Stimulated activated CD4-positive, alpha-beta T cell treated with anti-CD3 and anti-CD28 coated beads, Interleukin-15, amount 100 ng/mL, for 48 hours (primary cell): ENCODE measurements around the gene GTPBP2.
"Not testable (repeated sequence)": the region's sequence is repeated elsewhere in the genome, so short reads cannot be mapped to it uniquely, and the experiment has no call there.

ENCODE experiments used
- DNase-seq, 2 donors: peaks; one replicate each; pipeline ENCODE4 v3.0.0-alpha.2; 2020; ENCODE audit warnings: low read depth in 2 of 2

The GTPBP2 gene

DNA sequence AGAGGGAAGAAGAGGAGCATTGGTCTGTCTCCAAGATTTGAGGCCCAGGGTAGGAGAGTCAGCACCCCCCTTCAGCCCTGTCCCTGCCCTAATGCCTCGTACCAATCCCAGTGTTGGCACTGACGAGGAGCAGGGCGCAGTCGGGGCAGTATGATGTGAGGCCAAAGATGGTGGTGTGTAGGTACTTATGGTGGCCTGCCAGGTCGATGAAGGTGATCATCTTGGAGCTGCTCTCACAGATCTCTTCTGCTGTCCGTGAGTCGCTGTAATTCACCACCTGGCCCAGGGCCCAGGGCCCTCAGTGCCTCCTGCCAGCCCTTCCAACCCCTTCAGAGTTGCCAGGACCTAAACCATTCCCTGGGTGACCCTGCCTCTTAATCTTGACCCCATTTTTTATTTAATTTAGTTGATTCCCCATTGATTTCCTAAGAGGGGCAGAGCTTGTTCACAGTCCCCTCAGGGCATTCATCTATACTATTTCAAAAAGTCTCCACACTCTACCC lies 4.2 kb downstream of the GTPBP2 start:
- no peak for DNase-seq

DNA sequence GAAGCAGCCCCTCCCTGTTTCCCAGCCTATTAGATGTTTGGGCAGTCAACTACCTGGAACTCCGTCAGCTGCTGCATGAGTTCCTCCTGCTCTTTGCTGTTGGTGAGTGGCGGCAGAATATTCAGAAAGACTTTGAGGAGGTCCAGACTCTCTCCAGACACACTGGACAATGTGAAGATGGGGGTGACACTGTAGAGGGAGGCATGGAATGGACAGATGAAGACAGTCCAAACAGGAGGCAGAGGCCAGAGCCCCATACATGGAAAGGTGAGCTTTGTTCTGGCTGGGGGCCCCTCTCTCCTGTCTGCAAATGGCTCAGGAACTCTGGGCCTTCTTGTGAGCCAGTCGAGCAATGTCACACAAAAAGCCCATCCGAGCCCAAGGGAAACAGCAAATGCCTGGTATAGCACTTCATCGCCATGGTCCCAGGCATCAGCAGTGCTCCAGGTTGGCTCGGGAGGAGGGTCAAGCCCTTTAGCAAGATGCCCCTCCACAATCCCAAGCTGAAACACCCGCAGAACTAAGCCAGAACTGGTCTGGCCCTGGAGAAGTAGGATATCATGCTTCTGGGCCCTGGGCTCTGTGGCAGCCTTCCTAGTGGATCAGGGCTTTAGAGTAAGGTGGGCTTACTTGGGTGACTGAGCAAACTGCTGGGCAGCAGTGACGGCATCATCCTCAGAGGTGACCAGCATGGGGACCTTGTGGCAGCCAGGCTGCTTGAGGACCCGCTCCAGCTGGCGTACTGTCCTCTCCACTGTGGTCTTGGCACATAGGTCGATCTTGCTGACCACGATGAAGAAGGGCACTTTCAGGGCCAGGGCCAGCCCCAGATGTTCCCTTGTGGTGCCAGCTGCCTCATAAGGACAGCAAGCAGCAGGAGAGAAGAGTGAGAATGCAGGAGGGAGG lies 4.9 kb downstream of the GTPBP2 start:
- no peak for DNase-seq

DNA sequence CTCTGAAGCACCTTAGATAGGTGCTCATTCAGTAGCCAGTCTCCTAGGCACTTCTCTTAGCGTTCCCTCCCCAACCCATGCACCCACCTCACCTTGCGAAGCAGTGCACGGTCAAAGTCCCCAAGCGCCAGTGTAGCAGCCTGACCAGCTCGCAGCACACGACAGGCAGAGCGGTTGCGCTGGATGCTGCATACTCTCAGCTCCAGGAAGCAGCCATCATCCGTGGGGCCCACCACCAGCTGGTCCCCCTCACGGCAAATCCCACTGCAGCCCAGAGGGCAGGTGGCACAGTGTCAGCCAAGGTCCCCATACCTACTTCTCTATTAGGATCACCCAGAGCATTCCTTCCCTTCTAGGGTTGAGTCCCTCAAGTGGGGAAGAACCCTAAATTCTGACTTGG lies 6.5 kb downstream of the GTPBP2 start:
- no peak for DNase-seq

DNA sequence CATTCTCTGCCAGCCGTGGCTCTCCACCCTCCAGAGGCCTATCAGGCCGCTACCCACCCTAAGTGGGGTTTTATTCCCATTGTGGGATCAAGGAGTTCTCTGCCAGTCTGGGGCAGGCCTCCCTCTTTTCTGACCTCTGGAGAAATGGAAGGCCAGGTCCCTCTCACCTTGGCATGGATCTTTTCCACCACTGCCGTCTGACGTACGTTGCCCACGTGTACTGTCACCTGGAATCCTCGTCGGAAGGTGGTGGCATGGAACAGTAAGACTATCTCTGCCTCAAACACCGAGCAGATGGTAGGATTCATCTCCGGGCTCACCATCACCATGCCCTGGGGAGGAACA lies 7.3 kb downstream of the GTPBP2 start:
- DNase-seq = no peak

DNA sequence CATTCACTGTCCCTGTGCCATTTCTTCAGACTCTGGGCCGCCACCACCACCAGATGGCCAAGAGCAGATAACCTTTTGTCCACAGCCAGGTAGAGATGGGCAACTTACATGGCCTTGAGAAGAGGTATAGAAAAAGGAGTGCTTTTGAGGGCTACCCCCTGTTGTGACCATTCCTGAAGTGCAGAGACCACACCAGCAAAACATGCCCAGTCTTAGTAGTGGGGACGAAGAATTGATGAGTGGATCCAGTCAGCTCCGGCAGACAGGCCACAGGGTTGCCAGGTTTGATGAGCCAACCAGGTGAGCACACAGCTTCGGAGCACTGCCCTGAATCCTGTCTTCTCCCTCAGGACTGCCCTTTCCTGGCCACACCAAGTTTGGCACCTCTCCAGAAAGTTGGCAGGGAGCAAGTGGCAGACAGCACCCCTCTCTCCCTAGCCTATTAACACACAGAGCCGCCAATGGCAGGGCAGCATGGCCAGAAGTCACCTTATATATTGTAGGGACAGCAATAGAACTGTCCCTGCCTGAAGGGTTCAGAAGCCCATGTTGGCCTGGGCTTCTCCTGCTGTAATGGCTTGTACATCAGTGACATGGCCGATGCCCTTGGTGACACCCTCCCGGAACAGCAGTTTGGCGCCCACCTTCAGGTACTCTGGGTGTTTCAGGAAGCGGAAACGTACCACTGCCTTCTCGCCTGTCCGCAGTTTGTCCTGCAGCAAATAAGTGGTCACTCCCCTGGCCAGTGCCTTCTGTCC lies 7.8 kb downstream of the GTPBP2 start:
- no peak for DNase-seq

DNA sequence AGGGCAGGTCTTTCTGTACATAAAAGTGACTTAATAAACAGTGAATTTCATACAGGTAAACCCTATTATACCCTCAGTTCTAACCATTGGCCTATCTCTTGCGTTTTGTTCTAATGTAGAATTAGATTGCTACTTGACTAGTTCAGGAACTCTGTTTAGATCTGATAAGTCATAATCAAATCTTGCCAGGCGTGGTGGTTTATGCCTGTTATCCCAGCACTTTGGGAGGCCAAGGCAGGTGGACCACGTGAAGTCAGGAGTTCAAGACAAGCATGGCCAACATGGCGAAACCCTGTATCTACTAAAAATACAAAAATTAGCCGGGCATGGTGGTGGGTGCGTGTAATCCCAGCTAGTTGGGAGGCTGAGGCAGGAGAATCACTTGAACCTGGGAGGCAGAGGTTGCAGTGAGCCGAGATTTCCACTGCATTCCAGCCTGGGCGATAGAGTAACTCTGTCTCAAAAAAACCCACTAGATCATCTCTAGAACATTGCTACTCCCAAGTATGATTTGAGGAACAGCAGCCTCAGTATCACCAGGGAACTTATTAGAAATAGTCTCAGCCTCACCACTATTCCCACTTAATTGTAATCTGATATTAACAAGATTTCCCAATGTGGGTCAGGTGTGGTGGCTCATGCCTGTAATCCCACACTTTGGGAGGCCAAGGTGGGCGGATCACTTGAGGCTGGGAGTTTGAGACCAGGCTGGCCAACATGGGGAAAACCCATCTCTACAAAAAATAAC lies 12.2 kb downstream of the GTPBP2 start:
- no peak for DNase-seq

DNA sequence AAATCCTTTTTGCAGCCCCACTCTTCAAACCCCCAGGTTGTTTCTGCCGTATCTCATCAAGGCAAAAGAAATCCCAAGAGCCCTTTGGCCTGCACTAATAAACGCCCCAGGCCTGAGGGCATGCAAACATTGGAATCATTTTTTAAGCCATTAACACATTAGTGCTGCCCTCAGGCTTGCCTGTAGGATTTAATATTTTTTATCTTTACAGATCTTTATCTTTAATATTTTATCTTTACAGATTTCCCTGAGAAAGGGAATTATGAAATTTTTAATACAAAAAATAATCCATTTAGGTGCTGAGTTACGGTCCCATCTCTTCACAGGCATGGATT lies 14.7 kb downstream of the GTPBP2 start:
- DNase-seq = no peak

DNA sequence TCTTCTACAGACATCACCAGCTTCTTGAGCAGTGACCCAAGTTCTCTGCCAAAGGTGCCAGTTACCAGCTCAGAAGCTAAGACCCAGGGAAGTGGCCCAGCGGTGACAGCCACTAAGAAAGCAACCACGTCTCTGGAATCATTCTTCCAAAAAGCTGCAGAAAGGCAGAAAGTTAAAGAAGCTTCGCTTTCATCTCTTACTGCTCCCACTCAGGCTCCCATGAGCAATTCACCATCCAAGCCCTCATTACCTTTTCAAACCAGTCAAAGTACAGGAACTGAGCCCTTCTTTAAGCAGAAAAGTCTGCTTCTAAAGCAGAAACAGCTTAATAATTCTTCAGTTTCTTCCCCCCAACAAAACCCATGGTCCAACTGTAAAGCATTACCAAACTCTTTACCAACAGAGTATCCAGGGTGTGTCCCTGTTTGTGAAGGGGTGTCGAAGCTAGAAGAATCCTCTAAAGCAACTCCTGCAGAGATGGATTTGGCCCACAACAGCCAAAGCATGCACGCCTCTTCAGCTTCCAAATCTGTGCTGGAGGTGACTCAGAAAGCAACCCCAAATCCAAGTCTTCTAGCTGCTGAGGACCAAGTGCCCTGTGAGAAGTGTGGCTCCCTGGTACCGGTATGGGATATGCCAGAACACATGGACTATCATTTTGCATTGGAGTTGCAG lies 15.2 kb downstream of the GTPBP2 start:
- DNase-seq = no peak

DNA sequence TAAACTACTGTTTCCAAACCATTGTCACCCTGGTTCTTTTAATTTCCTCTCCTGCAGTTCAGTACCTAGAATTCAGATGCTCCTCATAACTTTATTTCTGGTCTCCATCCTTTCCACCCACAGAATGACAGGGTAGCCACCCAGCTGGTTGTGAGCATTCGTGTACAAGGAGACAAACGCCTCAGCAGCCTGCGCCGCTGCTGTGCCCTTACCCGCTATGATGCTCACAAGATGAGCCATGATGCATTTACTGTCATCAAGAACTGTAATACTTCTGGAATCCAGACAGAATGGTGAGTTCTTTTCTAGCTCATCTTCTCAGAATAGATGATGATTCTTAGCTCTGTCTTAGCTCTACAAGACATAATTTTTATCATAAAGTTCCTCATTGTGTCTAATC lies 18.6 kb downstream of the GTPBP2 start:
- no peak for DNase-seq

DNA sequence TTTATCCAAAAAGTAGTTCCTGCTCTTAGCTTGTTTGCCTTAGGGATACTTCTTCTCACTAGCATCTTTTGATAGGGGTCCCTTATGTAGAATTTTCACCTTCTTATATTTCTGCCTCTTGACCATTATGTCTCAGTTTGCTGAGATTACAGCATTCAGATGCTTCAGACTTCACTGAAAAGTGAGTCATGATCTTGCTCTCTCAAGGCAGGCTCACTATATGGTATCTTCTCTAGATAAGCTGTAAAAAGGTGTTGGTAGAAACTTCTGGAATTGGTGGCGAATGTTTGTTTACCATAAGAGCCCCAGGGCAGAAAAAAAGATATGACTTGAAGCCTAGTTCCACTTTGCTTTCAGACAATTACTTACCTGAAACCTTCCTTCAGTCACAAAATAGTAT lies 19.7 kb downstream of the GTPBP2 start:
- no peak for DNase-seq

DNA sequence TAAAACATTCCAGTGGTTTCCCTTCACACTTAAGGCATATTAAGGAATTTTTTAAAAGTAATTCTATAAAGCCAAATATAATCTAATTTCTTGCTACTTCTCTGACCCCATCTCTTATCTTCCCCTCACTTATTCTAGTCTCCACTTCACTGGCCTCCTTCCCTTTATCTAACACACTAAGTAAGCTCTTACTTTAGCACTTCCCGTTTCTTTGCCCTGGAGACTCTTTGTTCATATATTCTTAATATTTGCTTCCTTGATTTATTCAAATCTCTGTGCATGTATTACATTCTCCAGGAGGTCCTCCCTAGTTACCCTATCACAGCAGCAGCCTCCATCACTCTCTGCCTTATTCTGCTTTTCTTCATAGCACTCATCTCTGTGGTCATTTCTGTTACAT lies 20.3 kb downstream of the GTPBP2 start:
- DNase-seq = no peak

DNA sequence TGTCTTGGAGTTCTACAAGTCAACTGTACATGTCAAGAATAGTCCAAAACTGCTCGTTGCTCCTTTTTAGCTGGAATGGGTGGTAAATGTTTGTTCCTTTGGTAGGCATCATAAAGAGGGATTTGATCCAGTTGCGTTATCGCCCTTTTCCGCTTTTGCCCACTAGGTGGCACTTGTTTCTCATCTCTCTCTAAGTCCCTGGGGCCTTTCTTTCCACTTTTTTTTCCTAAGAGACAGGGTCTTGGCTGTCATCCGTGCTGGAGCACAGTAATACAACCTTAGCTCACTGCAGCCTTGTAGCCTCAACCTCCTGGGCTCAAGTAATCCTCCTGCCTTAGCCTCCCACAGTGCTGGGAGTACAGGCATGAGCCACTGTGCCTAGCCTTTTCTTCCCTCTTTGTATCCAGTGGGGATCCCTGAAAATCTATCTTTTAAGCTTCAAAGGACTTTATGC lies 20.7 kb downstream of the GTPBP2 start:
- DNase-seq = peak; percentile 14 to 48

DNA sequence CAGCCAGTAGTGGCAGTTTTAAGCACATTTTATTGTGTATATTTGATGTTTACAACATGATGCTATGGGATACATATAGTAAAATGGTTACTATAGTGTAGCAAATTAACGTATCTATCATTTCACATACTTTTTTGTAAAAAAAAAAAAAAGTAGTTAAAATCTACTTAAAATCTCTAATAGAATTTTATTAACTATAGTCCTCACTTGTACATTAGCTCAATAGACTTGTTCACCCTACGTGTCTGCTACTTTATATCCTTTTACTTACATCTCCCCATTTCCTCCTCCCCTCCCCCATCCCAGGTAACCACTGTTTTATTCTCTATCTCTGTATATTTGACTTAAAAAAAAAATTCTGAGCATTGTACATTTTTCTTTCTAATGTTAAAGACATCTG lies 23.0 kb downstream of the GTPBP2 start:
- DNase-seq = no peak

DNA sequence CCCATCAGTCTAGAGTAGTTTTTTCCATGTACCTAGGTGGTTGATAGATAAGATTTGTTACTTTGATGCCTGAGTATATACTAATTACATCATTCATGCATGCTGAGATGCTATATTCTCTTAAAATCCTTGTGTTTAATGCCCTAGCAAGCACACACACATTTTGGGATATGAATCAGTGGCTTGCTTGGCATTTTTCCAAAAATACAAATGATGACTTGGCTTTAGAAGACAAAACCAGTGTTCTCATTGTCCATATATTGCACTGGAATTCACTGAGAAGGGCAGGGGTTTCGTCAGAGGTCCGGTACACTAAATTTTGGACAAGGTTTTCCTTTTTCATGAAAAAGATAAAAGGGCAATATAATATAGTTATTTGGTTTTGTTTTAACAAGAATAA lies 24.9 kb downstream of the GTPBP2 start:
- DNase-seq = no peak

DNA sequence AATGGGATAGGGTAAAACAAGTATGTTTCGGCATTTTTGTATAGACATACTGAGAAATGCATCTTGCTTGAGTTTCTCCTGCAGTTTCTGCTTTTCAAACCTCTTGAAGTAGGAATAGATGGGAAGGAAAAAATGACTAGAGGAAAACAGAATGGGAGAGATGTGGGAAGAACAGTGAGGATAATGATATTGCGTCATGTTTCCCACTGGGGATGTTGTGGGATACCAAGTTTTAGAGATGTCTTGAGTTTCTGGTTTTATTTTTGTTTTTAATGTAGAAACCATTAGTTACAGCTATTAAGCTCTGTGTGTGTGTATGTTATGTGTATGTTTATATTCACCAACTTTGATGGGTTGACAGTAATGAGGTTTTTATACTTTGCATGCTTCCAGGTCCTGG lies 28.5 kb downstream of the GTPBP2 start:
- DNase-seq = no peak

DNA sequence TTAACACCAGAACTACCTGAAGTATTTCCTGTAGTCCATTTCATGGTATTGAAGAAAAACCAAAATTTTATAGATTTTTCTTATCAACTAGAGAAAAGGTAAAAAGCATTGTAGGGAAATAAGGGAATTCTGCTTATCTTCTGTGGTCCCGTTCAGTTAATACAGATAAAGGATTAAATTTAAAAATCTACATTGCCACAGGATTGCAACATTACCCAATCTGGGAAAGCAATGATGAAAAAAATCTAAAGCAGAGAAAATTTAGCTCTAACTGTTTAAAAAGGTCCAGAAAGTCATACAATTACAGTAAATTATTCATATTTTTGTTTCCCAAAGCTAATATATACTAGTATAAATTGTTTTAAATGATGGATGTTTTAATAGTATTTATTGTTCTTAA lies 35.1 kb downstream of the GTPBP2 start:
- no peak for DNase-seq

DNA sequence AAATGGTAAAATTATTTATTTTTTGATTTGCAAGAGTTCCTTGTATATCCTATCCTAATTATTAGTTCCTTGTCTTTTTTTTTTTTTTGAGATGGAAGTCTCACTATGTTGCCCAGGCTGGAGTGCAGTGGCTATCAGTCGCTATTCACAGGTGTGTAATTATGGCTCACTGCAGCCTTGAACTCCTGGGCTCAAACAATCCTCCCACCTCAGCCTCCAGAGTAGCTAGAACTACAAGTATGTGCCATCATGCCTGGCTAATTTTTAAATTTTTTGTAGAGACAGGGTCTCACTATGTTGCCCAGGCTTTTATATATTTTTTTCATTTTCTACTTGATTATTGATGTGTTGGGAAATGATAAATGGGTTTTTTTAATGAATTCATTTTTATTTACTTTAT lies 39.5 kb downstream of the GTPBP2 start:
- DNase-seq = not testable (repeated sequence)

DNA sequence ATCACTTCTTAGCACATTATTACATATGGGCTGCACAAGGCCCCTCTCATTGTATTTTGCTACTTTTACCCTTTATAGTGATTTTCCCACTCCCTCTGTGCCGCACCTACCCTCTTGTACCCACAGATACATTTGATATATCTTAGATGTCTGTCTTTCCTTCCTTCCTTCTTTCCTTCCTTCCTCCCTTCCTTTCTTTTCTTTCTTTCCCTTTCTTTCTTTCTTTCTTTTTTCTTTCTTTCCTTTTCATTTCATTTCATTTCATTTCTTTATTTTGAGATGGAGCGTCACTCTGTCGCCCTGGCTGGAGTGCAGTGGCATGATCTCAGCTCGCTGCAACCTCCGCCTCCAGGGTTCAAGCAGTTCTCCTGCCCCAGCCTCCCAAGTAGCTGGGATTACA lies 40.9 kb downstream of the GTPBP2 start:
- DNase-seq = no peak

DNA sequence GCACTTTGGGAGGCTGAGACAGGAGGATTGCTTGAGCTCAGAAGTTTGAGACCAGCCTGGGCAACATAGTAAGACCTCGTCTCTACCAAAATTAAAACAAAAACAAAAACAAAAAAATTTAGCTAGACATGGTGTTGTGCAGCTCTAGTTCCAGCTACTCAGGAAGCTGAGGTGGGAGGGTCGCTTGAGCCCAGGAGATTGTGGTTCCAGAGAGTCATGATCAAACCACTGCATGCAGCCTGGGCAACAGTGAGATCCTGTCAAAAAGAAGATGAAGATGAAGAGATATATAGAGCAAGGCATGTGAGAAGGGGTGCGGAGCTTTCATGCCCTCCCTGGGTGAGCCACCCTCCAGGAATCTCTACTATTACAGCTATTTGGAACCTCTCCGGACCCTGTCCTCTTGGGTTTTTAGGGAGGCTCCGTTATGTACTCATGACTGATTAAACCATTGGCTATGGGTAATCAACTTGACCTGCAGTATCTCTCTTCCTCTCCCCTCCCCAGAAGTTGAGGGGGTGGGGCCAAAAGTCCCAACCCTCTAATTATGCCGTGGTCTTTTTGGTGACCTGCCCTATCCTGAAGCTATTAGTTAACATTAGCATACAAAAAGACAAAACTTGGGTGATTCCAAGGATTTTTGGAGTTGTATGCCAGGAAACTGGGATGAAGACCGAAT lies 44.0 kb downstream of the GTPBP2 start:
- no peak for DNase-seq

DNA sequence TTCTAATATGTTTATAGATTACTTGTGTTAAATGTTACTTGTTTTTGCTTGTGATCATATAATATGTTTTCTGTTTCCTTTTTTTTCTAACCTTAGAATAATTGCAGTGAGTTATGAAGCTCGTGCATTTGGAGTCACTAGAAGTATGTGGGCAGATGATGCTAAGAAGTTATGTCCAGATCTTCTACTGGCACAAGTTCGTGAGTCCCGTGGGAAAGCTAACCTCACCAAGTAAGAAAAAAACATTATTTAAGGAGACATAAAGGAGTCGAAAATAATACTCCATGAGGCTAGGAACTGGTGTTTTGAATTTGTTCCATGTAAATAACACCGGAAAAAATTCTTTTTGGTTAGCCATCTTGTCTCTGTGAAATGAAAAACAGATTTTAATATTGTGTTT lies 46.2 kb downstream of the GTPBP2 start:
- no peak for DNase-seq

DNA sequence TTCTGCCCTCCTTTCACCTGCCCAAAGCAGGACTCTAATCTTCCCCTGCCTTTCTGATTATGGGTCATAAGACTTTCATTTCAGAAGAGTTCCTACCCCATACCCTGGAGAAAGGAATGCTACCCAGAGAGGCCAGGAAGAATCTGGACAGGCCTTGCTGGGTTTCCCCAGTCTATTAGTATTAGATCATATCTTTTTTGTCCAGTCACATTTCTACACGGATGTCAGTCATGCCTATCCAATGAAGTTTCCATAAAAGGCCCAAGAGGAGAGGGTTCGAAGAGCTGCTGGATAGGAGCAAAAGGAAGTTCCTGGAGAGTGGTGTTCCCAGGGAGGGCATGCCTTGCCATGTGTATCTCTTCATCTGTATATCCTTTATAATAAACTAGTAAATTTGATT lies 49.9 kb downstream of the GTPBP2 start:
- no peak for DNase-seq
